Smooth muscle cell of the brain vasculature (primary cell): ENCODE measurements around the gene ZFP62.
A peak's percentile ranks its signal among the peaks of the same experiment; 100 is the strongest.

Experiments used
- DNase-seq: peaks from one replicate; pipeline ENCODE4 v3.0.0-alpha.2; 2012; ENCODE audit warnings: low read depth, low spot score

ZFP62 gene

GRCh38 chr5:180810210-180810958, 50.7 kb downstream of the ZFP62 start:
- DNase-seq: peak; percentile 86

- peak; percentile 79 for DNase-seq
Measured at GRCh38 chr5:180809403-180810209, 51.5 kb downstream of the ZFP62 start.

GRCh38 chr5:180808461-180809000, 52.5 kb downstream of the ZFP62 start:
- DNase-seq: no peak

GRCh38 chr5:180807654-180808414, 53.2 kb downstream of the ZFP62 start:
- no peak for DNase-seq

GRCh38 chr5:180807046-180807445, 54.0 kb downstream of the ZFP62 start:
- no peak for DNase-seq

- no peak for DNase-seq
Measured at GRCh38 chr5:180806351-180807011, 54.6 kb downstream of the ZFP62 start.

GRCh38 chr5:180804129-180804618, 56.9 kb downstream of the ZFP62 start:
- DNase-seq: no peak

GRCh38 chr5:180803181-180804128, 57.6 kb downstream of the ZFP62 start:
- DNase-seq: no peak

GRCh38 chr5:180802325-180803180, 58.5 kb downstream of the ZFP62 start, which contains the start of gene MGAT1:
Gene MGAT1, minus strand, starts transcription at chr5:180802806. Its CDS starts 9,835 bp downstream, at chr5:180792971.
- no peak for DNase-seq

GRCh38 chr5:180801596-180802324, 59.3 kb downstream of the ZFP62 start:
- DNase-seq: no peak

- DNase-seq: no peak
Measured at GRCh38 chr5:180799902-180800801, 60.9 kb downstream of the ZFP62 start.

GRCh38 chr5:180799194-180799593, 61.9 kb downstream of the ZFP62 start:
- DNase-seq: no peak

- no peak for DNase-seq
Measured at GRCh38 chr5:180798193-180798592, 62.9 kb downstream of the ZFP62 start.
